Liver (tissue), 9 donors: ENCODE results near the gene PLEKHA6. TPM values are rescaled to one million over a fixed set of nuclear protein-coding genes. Genes with fewer than 3 reads are reported as not detected.

Experiments used
- DNase-seq: peaks from one replicate; pipeline ENCODE4 v3.0.0-alpha.2; 2017; ENCODE audit warnings: low spot score
- H3K27ac ChIP-seq, 2 donors: one replicate each; pipeline ENCODE4 v1.7.0; 2013; ENCODE audit warnings: inconsistent platforms in 2 of 2, low read length in 2 of 2, control low read depth in 1 of 2, low read depth in 1 of 2, mild to moderate bottlenecking in 1 of 2
- H3K27me3 ChIP-seq, 4 donors: one replicate each; pipeline versions ENCODE4 v1.6.1 to v1.7.0; 2013; ENCODE audit warnings: low read length in 3 of 4, inconsistent platforms in 1 of 4, mild to moderate bottlenecking in 1 of 4, moderate library complexity in 1 of 4; ENCODE audit not compliant: control insufficient read depth in 4 of 4, insufficient read depth in 4 of 4
- H3K36me3 ChIP-seq, 4 donors: one replicate each; pipeline versions ENCODE4 v1.6.1 to v1.7.0; 2013; ENCODE audit warnings: low read length in 3 of 4, mild to moderate bottlenecking in 3 of 4, low read depth in 1 of 4, moderate library complexity in 1 of 4; ENCODE audit not compliant: control insufficient read depth in 4 of 4, insufficient read depth in 3 of 4
- H3K4me1 ChIP-seq, 4 donors: one replicate each; pipeline versions ENCODE4 v1.6.1 to v1.7.0; 2013; ENCODE audit warnings: low read length in 3 of 4, mild to moderate bottlenecking in 3 of 4, moderate library complexity in 1 of 4; ENCODE audit not compliant: control insufficient read depth in 4 of 4, insufficient read depth in 4 of 4
- H3K4me3 ChIP-seq, 3 donors: one replicate each; pipeline versions ENCODE4 v1.6.1 to v1.7.0; 2013; ENCODE audit warnings: low read length in 3 of 3, control low read depth in 1 of 3, low read depth in 1 of 3, mild to moderate bottlenecking in 1 of 3
- H3K9ac ChIP-seq, 2 donors: one replicate each; pipeline ENCODE4 v1.7.0; 2013; ENCODE audit warnings: low read length in 2 of 2, mild to moderate bottlenecking in 2 of 2, moderate library complexity in 2 of 2, control low read depth in 1 of 2, low read depth in 1 of 2
- H3K9me3 ChIP-seq, 4 donors: one replicate each; pipeline versions ENCODE4 v1.6.1 to v1.7.0; 2013; ENCODE audit warnings: low read length in 3 of 4; ENCODE audit not compliant: control insufficient read depth in 4 of 4
- CTCF ChIP-seq: fragments of 150-350 bp; IDR thresholded peaks from 2 replicates; pipeline ENCODE4 v1.5.1; 2017; ENCODE audit warnings: improper control_type of control experiment, low read depth, low read length; ENCODE audit not compliant: missing input control
- EGR1 ChIP-seq, 2 donors: IDR thresholded peaks; 2 replicates each; pipeline ENCODE4 v1.6.1; 2016 to 2018; ENCODE audit warnings: antibody characterized with exemption in 2 of 2, low read depth in 2 of 2
- FOXA1 ChIP-seq: IDR thresholded peaks from 2 replicates; pipeline ENCODE4 v1.6.1; 2016; ENCODE audit warnings: antibody characterized with exemption
- FOXA2 ChIP-seq: IDR thresholded peaks from 2 replicates; pipeline ENCODE4 v1.6.1; 2016; ENCODE audit warnings: antibody characterized with exemption
- HNF4A ChIP-seq, 2 donors: conservative IDR thresholded peaks; 2 replicates each; pipeline ENCODE4 v1.6.1; 2016; ENCODE audit warnings: antibody characterized with exemption in 2 of 2, mild to moderate bottlenecking in 2 of 2
- HNF4G ChIP-seq: IDR thresholded peaks from 2 replicates; pipeline ENCODE4 v1.6.1; 2016; ENCODE audit warnings: antibody characterized with exemption
- JUND ChIP-seq, 2 donors: IDR thresholded peaks; 2 replicates each; pipeline ENCODE4 v1.6.1; 2016; ENCODE audit warnings: antibody characterized with exemption in 2 of 2
- MAX ChIP-seq: IDR thresholded peaks from 2 replicates; pipeline ENCODE4 v1.6.1; 2016; ENCODE audit warnings: antibody characterized with exemption
- NR2F2 ChIP-seq: IDR thresholded peaks from 2 replicates; pipeline ENCODE4 v1.6.1; 2016; ENCODE audit warnings: antibody characterized with exemption
- RAD21 ChIP-seq, 2 donors: IDR thresholded peaks; 2 replicates each; pipeline ENCODE4 v1.6.1; 2016; ENCODE audit warnings: antibody characterized with exemption in 2 of 2, mild to moderate bottlenecking in 2 of 2
- RXRA ChIP-seq, 2 donors: IDR thresholded peaks; 2 replicates each; pipeline ENCODE4 v1.6.1; 2017 to 2018; ENCODE audit warnings: antibody characterized with exemption in 2 of 2, mild to moderate bottlenecking in 1 of 2
- SP1 ChIP-seq: IDR thresholded peaks from 2 replicates; pipeline ENCODE4 v1.6.1; 2018; ENCODE audit warnings: antibody characterized with exemption, mild to moderate bottlenecking
- TAF1 ChIP-seq: conservative IDR thresholded peaks from 2 replicates; pipeline ENCODE4 v1.6.1; 2016; ENCODE audit warnings: antibody characterized with exemption, mild to moderate bottlenecking
- YY1 ChIP-seq: IDR thresholded peaks from 2 replicates; pipeline ENCODE4 v1.6.1; 2016; ENCODE audit warnings: antibody characterized with exemption, mild to moderate bottlenecking
- WGBS: extraction: QIAGEN DNeasy Blood & Tissue Kit; methylation state at CpG from one replicate; pipeline ENCODE4 v1.1.7; 2013; 5-methylcytosine and 5-hydroxymethylcytosine counted together
- polyA plus RNA-seq, 2 donors: library from polyadenylated mRNA; stranded (reverse) in 1 of 2; unstranded in 1 of 2; fragments of 200-250 nt in 1 of 2; fragments of >200 nt in 1 of 2; fragmentation: Nextera tagmentation in 1 of 2; extraction: Ambion mirVana in 1 of 2; gene quantifications; one replicate each; pipeline versions ENCODE4 v1.2.1 to v1.2.3, GENCODE V29; 2013 to 2015
- total RNA-seq, 2 donors: library from RNA; depleted of rRNA; stranded (reverse); fragments of >200 nt; gene quantifications; one replicate each; pipeline ENCODE4 v1.2.3, GENCODE V29; 2014
- TF ChIP-seq, protein P1 (sequence below): IDR thresholded peaks from 2 replicates; pipeline ENCODE4 v1.6.1; 2016; ENCODE audit warnings: antibody characterized with exemption
- TF ChIP-seq, protein P2 (sequence below): IDR thresholded peaks from 2 replicates; pipeline ENCODE4 v1.6.1; 2016; ENCODE audit warnings: antibody characterized with exemption
- donor health status: healthy.
- donor health status: healthy.
- donor health status: healthy.
- donor health status: healthy.
- donor health status: healthy.

The PLEKHA6 gene
- total and polyA plus RNA-seq, 4 donors, result 5.3 to 12.8 (median 7.6) TPM

DNA sequence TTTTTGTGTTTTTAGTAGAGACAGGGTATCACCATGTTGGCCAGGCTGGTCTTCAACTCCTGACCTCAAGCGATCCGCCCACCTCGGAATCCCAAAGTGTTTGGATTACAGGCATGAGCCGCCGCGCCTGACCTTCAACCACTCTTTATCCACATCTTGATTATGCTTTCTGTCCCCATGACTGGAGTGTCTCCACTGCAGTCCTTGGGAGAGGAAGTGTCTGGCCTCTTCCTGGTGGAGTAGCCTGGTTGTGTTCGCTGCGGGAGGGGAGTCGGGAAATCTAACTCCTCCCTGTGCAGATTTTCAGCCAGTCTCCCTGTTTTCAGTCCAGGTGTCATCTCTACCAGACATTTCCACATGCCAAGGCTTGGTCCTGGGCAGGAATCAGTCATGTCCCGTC, 173.1 kb downstream of the PLEKHA6 start:
- Histone ChIP-seq H3K9me3 (no peaks in the 10 kb centered on the region), H3K9ac (no peak overlapping the region), H3K4me3 (no peak overlapping the region), H3K27me3 (peaks cover 0 to 3% (median 0%) of the 10 kb centered on the region in 4 donors), H3K4me1 (peaks cover 0 to 3% (median 0%) of the 10 kb centered on the region in 4 donors), H3K36me3 (no peaks in the 10 kb centered on the region), H3K27ac (no peak overlapping the region)
- no peak for DNase-seq
- WGBS, result 68% methylated on average over 10 of the region's 10 CpGs
- TF ChIP-seq MAX (no peak), TAF1 (no peak), EGR1 (IDR thresholded peaks at IDR 0.05; ENCODE audit: low read depth in 2 of 2) (no peak), FOXA2 (no peak), HNF4A (conservative IDR thresholded peaks at IDR 0.05) (no peak), YY1 (no peak), RXRA (IDR thresholded peaks at IDR 0.05) (no peak), HNF4G (no peak), CTCF (no peak), NR2F2 (no peak), RAD21 (IDR thresholded peaks at IDR 0.05) (no peak)
- TF ChIP-seq, protein P1, sequence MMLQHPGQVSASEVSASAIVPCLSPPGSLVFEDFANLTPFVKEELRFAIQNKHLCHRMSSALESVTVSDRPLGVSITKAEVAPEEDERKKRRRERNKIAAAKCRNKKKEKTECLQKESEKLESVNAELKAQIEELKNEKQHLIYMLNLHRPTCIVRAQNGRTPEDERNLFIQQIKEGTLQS, result no peak
- TF ChIP-seq, protein P2, sequence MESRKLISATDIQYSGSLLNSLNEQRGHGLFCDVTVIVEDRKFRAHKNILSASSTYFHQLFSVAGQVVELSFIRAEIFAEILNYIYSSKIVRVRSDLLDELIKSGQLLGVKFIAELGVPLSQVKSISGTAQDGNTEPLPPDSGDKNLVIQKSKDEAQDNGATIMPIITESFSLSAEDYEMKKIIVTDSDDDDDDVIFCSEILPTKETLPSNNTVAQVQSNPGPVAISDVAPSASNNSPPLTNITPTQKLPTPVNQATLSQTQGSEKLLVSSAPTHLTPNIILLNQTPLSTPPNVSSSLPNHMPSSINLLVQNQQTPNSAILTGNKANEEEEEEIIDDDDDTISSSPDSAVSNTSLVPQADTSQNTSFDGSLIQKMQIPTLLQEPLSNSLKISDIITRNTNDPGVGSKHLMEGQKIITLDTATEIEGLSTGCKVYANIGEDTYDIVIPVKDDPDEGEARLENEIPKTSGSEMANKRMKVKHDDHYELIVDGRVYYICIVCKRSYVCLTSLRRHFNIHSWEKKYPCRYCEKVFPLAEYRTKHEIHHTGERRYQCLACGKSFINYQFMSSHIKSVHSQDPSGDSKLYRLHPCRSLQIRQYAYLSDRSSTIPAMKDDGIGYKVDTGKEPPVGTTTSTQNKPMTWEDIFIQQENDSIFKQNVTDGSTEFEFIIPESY, result no peak

DNA sequence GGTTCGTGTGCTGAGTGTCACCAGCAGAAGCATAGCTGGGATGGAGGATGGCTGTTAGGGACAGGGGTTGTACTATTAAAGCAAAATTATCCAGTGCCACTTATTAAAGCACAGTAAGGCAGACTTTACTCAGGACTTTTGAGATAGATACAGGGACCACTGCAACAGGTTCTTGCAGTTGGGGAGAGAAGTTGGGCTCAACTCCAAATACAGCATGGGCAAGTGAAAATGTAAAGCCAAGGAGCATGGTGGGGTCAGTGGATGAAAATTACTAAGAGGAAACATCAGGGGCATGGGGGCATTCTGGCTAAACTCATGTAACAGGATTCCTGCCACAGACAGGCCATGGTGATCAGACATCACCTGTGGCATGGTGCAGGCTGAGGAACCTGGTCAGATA, 178.6 kb downstream of the PLEKHA6 start:
- 80% methylated on average over 1 of the region's 1 CpG for WGBS
- no peaks in the 10 kb centered on the region for H3K27me3 ChIP-seq
- TF ChIP-seq SP1, result no peak

DNA sequence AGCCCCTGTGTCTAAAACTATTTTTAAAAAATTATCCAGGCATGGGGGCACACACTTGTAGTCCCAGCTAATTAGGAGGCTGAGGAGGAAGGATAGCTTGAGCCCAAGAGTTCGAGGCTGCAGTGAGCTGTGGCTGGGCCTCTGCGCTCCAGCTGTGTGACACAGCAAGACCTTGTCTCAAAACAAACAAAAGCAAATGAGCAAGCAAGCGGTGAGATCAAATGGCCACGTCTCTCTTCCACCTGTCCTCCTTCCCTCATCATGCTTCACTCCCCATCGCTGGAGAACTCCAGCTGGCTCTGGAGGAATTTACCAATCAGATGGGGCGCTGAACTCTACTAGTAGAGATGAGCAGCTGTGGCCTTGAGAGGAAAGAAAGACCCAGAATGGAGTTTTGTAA, 179.6 kb downstream of the PLEKHA6 start:
- Histone ChIP-seq H3K36me3 (no peaks in the 10 kb centered on the region), H3K9ac (no peak overlapping the region), H3K27ac (no peak overlapping the region), H3K27me3 (no peaks in the 10 kb centered on the region), H3K9me3 (no peaks in the 10 kb centered on the region), H3K4me3 (no peak overlapping the region), H3K4me1 (no peaks in the 10 kb centered on the region)
- TF ChIP-seq FOXA1 (no peak), FOXA2 (no peak), JUND (IDR thresholded peaks at IDR 0.05) (no peak), NR2F2 (no peak)
- TF ChIP-seq, protein P2, result no peak
- TF ChIP-seq, protein P1, result no peak
- no peak for DNase-seq
- WGBS, result 76% methylated on average over 6 of the region's 6 CpGs

More for the DNA sequence above, 178.6 kb downstream of the PLEKHA6 start:
- H3K9ac ChIP-seq, result no peak overlapping the region
- no peak overlapping the region for H3K27ac ChIP-seq
- DNase-seq, result no peak
- H3K4me1 ChIP-seq, result no peaks in the 10 kb centered on the region
- H3K4me3 ChIP-seq, result no peak overlapping the region
- H3K9me3 ChIP-seq, result no peaks in the 10 kb centered on the region
- H3K36me3 ChIP-seq, result no peaks in the 10 kb centered on the region
